GM19099 (cell line): ENCODE results near the gene MITF.

Experiments used
- POLR2A ChIP-seq: IDR thresholded peaks from 3 replicates; pipeline ENCODE4 v1.6.1; 2011; ENCODE audit warnings: low read depth; ENCODE audit not compliant: insufficient read length; ENCODE audit errors: extremely low read depth

MITF gene

DNA sequence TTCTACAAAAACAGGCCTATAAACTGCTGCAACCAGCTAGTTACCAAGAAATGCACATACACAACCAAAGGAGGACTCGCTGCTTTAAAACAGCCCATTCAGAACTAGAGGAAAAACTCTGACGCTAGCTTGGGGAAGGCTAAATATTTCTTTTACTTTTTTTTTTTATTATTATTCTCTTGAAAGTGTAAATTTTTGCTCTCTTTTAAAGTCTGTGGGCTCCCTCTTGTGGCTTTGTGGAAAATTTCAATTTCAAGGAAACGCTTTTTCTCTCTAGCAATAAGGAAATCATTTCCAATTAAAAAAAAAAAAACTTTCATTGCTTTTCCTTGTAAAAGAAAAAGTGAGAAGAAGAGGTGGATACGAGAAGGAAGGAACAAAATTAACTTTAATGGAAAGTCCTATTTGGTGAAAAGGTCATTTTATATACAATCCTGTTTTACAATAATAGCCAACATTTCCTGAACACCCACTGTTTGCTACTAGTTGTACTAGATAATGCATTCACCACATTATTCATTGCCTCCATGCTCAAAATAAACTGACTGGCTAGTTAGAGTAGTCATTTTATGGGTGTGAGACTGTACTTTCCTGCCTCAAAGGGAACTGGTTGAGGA, 209.1 kb downstream of the MITF start:
- TF ChIP-seq POLR2A: no peak

DNA sequence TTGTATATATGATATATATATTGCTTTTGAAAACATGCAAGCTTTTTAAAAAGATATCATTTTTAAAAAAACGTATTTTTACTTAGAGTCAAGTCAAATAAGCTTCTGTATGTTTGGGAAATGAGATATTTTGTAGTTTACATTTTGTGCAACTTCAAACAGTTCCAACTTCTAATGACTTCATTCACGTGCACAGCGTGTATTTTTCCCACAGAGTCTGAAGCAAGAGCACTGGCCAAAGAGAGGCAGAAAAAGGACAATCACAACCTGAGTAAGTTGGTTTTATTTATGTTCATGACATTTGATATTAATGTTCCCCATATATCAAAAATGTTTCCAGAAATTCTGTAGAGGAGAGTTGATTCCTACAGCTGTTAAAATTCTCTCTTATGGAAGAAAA, 212.4 kb downstream of the MITF start:
- TF ChIP-seq POLR2A: no peak

DNA sequence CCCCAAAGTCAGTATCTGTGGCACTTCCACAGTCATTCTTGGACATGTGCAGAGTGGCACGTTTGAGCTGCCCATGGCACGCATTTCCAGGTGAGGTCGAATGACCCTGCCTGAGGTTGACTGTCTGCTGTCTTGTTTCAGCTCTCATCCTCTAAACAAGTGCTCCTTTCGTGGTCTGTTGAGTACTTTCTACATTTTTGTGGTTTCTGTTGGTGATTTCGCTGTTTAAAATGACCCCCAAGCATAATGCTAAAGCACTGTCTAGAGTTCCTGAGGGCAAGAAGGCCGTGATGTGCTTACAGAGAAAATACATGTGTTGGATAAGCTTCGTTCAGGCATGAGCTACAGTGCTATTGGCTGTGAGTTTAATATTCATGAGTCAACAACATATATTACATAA, 220.3 kb downstream of the MITF start:
- no peak for TF ChIP-seq POLR2A

GRCh38 chr3:69961706-69962439, 222.6 kb downstream of the MITF start:
- TF ChIP-seq POLR2A: no peak

- no peak for TF ChIP-seq POLR2A
Measured at GRCh38 chr3:69963643-69964042, 224.4 kb downstream of the MITF start.

- TF ChIP-seq POLR2A: no peak
Measured at GRCh38 chr3:69967156-69967555, 227.9 kb downstream of the MITF start.

DNA sequence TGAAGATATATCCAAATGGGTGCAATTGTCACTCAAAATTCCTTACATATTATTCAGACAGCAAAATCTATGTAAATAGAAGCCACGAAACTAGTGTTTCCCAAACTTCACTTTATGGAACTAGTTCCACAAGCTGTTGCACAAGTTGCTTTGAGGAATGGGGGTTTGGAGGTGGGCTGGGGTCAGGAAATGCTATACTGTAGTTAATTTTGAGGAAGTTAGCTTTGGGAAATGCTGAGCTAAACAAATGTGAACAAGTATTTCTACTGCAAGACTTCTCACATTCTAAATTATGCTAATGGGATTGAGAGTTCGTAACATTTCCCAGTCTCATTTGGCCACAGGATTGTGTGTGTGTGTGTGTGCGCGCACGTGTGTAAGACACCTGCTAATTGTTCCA, 231.6 kb downstream of the MITF start:
- TF ChIP-seq POLR2A: no peak

DNA sequence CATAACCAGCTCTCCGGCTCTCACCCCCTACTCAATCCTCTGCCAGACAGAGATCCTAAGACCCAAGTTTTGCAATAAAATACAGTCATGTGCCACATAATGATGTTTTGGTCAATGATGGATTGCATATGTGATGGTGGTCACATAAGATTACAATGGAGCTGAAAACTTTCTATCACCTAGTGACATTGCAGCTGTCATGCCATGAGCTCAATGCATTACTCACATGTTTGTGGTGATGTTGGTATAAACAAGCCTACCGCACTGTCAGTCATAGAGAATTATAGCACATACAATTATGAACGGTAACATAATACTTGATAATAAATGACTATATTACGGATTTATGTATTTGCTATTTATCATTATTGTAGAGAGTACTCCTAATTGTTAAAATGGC, 233.4 kb downstream of the MITF start:
- TF ChIP-seq POLR2A: no peak

- no peak for TF ChIP-seq POLR2A
Measured at GRCh38 chr3:69976021-69976420, 236.8 kb downstream of the MITF start.

DNA sequence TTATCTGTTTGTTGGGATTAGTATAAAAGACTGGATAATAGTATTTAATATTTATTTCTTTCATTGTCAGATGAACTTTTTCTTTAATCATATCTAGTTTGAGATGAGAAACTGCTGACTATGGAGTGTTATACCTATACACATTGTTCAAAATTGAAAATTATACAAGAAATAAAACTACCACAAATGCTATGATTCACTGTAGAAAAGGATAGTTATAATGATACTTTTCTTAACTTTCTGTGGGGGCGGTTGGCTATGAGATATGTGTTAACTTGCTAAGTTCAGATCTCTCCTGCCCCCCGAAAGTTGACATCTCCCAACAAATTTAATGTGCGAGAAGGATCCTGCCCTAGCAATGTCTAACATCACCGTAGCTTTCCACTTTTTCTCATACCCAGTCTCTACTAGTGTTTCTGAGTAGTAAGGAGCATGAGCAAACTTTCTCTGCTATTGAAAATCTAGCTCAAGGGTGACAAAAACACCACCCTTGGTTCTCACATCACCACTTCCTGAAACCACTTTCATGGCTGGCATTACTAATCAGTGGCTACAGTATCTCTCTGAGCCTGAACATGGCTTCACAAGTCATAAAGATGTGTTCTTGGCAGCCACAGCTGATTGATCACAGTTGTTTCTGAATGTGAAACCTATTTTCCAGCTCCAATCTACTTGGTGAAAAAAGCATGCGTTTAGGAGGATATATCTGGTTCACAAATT, 244.4 kb downstream of the MITF start:
- TF ChIP-seq POLR2A: no peak

DNA sequence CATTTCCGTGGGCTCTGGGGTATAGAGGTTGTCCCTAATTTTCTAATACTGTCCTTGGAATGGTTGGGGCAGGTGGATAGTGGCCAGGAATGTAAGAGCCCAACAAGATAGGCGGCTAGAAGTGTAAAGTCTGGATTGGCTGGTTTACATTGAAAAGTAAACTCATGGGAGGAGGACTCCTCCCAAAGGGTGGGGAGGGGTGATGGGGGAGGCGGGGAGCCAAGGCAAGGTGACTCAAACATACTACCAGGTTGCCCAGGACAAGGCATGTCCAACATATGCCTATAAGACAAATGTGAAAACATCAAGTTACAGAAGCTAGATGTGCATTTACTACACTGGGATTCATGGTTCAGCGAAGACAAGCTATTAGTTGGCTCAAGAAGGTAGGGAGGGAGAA, 246.0 kb downstream of the MITF start:
- TF ChIP-seq POLR2A: no peak

GRCh38 chr3:69986419-69986818, 247.2 kb downstream of the MITF start:
- no peak for TF ChIP-seq POLR2A

DNA sequence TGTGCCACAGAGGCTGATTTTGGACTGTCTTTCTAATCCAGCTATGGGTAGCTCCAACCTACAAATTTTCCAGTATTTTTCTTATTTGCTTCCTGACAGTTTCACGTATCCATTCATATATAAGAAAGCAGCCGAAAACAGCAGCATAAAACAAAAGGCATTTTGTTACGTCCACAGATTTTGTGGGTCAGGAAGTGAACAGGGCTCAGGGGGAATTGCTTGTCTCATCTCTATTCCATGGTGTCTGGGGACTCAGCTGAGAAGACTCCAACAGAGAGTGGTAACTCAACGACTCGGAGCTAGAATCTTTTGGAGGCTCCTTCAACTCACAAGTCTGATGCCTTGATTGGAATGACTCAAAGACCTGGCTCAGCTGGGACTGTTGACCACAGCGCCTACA, 248.6 kb downstream of the MITF start:
- TF ChIP-seq POLR2A: no peak

DNA sequence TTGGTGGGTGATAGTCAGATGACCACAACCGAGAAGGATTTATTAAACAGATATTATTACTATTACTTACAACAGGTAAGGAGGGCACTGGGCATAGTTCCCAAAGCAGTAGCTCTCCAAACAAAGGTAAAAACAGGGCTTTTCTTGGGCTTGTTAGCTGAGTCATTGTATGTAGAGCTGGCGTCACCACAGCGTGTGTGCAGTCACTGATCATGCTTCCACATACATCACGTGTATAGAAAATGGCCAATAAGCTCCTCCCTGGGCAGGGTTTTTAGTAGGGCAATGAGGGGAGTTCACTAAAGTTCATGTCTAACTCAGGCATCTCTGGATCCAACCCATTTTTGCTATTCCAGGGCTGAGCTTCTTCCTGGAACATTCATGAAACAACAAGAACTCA, 254.5 kb downstream of the MITF start:
- no peak for TF ChIP-seq POLR2A

DNA sequence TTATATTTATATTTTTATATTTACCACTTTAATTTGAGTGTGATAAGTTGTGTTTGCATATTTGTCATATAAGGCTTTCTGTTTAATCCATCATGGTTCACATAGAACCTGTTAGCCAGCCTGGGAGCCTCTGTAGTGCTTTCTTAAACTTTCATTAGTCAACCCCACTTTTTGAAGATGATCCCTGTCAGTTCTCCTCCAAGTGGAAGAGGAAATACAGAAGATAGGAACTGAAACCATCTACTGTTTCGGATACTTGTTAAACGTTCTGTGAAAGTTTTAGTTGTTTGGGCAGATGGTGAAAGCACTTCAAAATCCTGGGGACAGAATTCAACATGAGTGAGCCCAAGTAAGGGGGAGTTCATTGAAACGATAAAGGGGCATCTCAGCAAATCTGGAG, 255.7 kb downstream of the MITF start:
- TF ChIP-seq POLR2A: no peak
